ENCODE results near the gene SRSF2.
"Not testable (repeated sequence)": the region's sequence is repeated elsewhere in the genome, so short reads cannot be mapped to it uniquely, and the experiment has no call there.

SRSF2 gene, protein sequence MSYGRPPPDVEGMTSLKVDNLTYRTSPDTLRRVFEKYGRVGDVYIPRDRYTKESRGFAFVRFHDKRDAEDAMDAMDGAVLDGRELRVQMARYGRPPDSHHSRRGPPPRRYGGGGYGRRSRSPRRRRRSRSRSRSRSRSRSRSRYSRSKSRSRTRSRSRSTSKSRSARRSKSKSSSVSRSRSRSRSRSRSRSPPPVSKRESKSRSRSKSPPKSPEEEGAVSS

DNA sequence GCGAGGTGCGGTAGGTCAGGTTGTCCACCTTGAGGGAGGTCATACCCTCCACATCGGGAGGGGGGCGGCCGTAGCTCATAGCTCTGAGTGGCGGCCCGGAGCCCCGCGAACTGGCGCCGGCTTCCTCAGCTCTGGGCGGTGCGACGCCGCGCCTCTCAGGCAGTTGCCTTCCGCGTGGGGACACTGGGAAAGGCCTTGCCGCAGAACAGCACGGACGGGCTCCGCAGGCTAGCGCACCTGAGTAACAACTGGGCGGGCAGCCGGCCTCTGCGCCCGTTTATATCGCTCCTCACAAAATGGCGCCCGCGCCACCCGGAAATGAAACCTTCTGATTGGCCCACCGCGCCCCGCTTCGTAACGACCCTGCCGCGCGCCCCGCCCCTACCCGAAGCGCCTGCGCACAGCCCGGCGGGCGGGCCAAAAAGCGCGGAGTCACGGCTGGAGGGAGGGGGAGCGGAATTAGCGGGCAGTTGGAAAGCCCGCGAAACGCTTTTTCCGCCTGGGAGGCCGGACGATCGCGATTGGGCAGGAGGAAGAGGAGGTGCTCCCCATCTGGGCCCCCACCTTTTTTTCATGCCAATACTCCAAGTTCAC is at the start of gene SRSF2:
SRSF2 (minus strand) TSS at position 250 of the 594 bp plus-strand sequence; CDS start at position 79, 171 bp downstream.
- DNase-seq = peak; percentile 99

DNA sequence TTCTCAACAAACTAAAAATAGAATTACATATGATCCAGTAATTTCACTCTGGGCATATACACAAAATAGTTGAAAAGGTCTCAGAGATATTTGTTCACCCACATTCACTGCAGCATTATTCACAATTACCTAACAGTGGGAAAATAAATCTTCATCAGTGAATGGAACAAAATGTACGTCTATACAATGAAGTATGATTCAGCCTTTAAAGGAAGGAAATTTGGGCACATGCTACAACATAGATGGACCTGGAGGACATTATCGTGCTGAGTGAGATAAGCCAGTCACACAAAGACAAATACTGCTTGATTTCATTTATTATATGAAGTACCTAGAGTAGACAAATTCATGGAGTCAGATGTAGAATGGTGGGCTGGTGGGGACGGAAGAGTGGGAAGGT is 47.8 kb upstream of the SRSF2 start:
- DNase-seq = no peak

DNA sequence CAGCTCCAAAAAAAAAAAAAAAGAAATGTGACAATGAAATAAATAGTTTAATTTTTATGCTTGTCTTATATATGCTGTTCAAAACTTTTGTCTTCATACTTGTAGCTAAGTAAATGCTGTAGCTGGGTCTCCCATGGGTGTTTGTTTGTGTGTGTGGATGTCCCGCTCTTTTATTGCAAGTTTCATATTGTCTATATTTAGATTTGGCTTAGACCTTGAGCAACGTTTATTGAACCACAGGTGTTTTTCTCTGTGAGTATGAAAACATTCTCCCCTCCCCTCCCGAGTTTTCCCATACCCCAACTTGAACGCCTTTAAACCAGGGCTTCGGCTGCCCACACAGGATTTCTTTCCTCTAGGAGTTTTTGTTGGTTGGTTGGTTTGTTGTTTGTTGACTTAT is 46.0 kb upstream of the SRSF2 start:
- DNase-seq = no peak

DNA sequence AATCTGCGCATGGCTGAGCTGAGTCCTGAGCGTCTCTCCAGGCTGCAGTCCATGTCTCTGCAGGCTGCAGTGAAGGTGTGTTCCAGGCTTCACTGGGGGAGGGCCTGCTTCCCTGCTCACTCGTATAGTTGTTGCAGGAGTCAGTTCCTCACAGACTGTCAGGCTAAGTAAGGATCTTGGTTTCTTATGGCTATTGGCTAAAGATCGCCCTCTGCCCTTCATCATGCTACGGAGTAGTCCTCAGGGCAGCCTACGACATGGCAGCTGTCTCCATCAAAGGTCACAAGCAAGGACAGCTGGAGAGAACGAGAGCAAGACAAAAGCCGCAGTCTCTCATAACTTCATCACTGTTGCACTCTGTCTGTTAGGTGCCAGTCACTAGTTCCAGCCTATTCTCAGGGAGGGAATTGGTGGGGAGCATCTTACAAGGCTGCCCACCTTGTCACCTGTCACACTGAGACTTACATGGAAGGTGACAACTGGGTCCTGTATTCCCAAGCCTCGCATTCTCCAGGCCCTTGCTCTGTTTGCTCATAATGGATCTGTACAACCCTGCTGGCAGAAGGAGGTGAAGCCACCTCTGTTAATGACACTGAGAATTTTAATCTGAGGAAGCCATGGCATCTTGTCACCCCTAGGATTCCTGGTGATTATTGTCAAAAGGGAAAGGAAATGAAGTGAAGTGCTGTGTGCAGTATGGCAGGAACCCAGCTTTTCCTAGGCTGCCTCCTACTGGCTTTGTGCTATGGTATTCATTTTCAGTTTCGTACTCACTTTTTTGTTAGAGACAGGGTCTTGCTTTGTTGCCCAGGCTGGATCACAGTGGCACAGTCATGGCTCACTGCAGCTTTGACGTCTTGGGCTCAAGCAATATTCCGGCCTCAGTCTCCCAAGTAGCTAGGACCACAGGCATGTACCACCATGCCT is 44.2 kb upstream of the SRSF2 start:
- no peak for DNase-seq

DNA sequence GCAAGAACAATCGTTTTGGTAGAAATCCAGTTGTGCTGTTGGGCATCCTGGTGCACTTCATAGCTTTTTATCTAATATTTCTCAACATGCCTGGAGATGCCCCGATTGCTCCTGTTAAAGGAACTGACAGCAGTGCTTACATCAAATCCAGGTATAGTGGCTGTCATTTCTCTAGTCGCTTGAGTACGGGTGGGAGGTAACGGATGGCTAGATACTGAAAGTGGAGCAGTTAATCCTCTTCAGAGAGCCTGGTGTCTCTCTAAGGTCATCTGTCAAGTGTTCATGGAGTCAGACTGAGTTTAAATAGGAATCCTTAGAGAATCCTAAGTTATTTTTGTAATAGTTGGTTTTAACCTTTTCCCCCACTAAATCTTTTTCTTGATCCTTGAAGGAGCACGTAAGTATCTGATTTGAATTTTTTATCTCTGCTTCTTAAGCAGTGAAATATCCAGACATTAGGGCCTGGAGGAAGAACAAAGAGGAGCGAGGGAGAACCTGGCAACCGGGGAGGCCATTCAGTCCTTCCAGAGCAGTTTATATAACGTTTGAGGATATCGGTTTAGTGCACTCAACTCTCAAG is 38.0 kb upstream of the SRSF2 start:
- DNase-seq = no peak

DNA sequence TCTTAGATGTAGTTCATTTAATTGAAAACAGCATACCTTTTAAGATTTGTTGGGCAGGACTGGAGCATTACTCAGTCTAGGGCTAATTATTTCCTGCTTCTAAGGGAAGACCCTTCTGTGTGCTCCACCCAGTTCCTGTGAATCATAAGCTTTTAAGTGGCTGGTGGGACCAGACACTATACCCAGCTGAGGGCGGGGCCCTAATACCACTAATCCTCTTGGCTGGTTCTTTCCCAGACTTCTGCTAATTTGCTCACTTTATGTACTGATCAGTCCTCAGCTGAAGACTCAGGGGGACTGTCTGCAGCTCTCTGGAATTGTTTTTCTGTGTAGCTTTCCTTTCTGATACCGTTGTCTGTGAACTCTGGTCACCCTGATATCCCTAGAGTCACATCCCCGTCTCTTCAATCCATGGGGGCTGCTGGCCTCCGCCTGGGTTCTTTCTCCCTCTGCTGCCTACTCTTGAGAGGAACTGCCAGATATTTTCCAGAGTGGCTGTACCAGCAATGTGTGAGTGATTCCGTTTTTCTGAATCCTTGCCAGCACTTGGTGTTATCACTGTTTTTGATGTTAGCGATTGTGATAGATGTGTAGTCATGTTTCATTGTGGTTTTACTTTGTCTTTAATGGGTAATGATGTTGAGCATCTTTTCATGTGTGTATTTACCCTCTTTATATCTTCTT is 35.9 kb upstream of the SRSF2 start:
- peak; percentile 43 for DNase-seq

DNA sequence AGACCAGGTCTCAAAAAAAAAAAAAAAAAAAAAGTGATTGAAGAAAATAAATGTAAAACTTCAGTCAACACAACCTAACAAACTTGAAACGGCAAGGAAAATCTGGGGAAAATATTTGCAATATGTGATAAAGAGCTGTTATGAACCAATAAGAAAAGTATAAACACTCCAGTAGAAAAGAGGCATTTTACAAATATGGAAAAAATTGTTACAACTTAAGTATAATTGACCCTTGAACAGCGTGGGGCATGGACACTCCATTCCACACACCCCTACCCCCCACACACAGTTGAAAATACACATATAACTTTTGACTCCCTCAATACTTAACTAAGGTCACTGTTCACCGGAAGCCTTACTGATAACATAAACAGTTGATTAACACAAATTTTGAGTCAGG is 21.4 kb upstream of the SRSF2 start:
- DNase-seq = no peak

DNA sequence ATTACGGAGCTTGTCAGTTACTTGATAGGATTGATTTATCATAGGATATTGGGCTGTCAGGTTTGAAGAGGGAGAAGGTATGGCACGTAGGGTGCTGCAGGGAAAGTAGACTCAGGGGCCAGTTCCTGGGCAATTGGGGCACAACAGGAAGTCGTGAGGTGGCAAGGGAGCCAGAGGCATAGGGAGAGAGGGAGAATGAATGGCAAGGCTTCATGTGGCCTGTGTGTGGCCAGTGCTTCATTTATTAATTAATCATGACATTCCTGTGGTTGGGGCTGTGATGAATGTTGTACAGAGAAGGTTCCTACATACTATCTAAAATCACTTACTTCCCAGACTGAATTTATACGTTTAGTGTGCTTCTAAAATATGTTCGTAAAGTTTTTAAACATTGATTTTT is 20.1 kb upstream of the SRSF2 start:
- DNase-seq = no peak

DNA sequence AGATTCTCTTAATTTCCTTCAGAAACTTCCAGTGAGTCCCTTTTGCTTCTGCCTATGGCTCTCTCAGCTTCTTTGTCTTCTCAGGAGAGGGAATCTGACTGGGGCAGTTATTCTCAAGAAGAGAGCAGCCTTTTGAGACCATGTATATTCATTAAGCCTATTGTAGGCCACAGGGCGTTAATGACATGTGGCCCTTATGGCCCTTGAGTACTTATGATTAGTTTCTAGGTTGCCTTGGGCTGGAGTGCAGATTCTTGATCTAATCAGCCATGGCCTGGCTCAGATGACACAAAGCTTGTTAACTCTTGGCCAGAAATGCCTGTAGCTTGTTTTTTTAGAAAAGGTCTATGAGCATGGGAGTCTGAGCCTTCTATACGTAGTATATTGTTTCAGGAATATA is 18.2 kb upstream of the SRSF2 start:
- DNase-seq = no peak

DNA sequence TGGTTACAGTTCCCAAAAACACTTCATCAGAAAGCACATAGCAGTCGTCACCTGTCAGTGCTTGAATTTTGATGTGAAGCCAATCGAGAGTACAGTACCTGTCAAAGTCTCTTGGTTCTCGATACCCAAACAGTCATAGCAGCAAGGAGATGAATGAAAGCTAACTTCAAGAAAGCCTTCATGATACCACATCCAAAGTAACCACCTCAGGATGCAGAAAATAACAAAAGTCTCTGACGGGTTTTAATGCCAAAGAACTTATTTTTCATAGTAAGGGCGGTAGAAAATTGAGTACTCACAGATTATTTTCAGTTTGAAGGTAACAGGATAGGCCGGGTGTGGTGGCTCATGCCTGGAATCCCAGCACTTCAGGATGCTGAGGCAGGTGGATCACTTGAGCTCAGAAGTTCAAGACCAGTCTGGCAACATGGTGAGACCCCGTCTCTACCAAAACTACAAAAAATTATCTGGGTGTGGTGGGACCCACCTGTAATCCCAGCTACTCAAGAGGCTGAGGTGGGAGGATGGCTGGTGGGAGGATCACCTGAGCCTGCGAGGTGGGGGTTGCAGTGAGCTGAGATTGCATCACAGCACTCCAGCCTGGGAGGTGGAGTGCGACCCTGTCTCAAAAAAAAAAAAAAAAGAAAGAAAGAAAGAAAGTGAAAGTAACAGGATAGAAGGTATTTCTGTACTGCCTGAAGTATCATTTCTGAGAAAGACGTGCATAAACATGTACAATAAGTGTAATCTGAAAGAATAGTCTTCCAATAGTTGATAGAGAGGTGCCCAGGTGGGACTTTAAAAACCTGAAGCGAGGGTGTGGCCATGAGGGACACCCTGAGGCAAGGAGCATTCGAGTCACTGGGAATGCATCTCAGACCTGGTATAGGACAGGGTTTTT is 16.2 kb upstream of the SRSF2 start:
- DNase-seq = no peak

DNA sequence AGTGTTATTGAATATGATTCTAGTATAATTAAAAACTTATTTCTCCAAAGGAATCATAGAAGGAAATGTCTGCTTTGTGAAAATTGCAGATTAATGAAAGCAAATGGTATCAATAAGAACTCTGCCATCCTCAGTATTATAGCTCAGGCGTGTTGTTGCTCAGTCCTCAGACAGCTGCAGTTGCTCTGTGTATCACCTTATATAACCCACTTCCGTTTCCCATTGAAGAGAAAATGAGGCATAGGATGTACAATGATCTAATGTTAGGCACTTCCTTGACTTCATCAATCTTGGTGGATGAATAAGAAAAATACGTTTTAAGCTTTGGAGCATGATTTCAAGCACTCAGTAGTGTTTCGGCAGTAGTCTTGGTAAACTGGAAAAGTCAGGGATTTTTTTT is 14.9 kb upstream of the SRSF2 start:
- DNase-seq = no peak

DNA sequence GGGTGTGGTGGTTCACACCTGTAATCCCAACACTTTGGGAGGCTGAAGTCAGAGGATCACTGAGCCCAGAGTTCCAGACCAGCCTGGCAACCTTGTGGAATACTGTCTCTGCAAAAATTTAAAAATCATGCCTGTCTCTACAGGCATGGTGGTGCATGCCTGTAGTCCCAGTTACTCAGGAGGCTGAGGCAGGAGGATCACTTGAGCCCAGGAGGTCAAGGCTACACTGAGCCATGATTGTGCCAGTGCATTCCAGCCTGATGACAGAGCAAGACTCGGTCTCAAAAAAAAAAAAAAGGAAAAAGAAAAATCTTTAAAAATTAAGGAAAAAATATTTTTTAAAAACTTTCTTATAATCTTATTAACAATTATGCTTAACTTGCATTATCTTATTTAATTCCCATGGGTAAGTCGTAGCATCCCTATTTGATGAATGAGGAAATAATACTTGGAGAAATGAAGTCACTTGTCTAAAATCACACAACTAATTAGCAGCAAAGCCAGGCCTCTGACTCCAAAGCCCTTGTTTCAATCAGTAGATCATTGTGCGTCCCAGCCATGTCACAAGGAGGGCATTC is 14.4 kb upstream of the SRSF2 start:
- no peak for DNase-seq

DNA sequence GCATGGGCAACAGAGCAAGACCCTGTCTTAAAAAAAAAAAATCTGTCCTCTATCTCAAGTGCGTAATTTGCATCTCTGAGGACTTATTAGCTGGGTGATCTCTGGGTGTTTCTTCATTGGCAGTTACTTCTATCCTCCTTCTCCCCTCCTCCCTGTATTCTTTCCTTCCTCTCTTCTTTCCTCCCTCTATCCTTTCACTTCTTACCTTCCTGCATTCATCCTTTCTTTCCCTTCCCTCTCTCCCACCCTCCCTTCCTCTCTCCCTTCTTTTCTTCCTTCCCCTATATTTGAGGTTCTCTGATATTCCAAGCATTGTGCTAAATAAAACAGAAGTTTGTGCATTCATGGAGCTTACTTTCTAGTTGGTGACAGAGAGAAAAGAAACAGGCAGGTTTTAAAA is 11.5 kb upstream of the SRSF2 start:
- DNase-seq = no peak

DNA sequence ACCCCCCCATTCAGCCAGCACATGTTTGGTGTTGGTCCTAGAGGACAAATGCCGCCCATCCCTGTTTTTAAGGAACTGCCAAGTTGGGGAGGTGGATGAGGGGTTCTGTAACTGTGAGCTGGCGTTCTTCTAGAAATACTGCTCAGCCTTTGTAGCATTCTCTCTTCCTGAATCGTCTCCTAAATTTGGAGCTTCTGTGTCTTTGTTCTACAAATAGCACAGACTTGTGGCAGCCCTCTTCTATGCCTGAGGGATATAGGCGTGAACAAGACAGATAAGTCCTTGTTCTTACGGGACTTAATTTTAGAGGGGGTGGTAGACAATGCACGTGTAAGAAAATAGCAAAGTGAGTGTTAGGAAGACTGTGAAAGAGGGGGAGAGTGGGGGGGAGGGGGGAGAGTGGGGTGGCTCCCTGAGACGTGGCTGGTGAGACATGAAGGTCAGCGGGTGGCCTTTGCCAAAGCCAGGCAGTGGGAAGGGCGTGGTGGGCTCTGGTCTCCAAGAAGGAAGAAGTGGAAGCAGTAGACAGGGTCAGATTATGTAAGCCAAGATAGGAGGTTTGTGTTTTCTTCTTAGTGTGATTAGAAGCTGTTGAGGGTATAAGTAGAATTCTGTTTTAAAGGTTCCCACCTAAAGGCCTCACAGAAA is 10.7 kb upstream of the SRSF2 start:
- DNase-seq = no peak

DNA sequence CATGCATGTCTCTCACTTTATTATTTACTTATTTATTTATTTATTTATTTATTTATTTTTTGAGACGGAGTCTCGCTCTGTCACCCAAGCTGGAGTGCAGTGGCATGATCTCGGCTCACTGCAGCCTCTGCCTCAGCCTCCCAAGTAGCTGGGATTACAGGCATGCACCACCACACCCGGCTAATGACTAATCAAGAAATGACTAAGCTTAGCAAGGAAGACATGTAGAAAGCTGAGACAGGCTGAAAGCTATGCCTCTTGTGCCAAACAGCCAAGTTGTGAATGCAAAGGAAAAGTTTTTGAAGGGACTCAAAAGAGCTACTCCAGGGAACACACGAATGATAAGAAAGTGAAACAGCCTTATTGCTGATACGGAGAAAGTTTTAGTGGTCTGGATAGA is 8.7 kb upstream of the SRSF2 start:
- DNase-seq = peak; percentile 39

DNA sequence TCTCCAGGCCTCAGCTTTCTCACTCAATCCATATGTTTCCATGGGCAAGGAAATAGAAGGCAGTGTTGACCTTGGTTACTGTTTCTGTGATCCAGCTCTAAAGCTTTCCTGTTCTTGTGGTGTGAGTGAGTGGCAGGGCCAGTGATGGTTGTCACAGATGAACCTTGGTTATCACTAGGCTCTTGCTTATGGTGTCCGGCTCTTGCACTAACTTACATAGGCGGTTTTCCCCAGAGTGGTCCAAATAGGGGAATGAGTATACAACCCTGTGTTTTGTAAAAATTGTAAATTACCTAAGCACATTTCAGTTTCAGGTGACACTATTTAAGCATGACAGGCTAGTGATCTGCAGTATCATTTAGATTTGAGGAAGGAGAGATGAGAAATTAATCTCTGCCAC is 7.6 kb upstream of the SRSF2 start:
- no peak for DNase-seq

DNA sequence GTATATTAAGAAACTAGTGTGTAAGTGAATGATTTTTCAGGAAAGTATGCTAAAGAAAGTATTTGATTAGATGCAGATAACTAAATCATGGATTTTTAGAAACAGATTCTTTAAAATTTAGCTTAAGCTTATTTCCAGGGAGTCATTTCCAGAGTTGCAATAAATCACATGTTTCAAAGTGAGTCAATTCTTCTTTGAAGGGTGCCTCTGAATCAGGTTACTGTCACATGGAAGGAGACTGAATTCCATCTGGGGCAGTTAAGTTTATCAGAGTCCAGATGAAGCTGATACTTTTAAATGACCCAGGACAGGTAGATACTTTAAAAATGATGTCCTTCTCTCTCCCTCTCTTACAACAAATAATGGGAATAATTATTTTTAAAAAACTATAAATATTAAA is 5.8 kb upstream of the SRSF2 start:
- DNase-seq = peak; percentile 37

DNA sequence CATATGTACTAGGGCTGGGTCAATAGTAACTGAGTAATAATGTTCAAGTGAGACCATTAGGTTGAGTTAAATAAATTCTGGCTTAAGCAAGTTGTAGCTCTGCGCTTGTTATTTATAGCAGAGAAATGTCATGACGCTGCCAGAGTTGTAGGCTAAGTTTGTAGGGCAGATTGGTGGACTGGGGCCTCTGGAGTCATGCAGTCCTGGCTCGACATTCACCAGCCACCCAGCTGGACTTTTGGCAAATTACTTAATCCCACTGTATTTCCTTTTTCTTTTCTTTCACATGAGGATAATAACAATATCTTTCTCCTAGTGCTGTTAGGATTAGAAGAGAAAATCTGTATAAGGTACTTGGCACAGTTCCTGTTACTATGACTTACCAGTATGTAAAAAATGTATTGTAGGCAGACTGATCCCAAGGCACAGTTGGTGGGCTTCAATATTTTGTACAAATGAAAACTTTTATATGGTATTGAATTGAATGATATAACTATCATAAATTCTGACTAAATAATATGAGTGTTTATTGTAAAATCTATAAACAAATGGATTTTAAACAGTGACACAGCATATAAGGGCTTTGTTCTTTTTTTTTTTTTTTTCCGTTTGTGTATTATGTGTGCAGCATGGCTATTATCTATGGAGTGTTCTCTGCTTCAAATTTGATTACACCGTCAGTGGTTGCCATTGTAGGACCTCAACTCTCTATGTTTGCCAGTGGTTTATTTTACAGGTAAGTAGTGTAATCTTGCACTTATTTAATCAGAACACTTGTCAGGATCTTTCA is 3.4 kb upstream of the SRSF2 start:
- DNase-seq = no peak

DNA sequence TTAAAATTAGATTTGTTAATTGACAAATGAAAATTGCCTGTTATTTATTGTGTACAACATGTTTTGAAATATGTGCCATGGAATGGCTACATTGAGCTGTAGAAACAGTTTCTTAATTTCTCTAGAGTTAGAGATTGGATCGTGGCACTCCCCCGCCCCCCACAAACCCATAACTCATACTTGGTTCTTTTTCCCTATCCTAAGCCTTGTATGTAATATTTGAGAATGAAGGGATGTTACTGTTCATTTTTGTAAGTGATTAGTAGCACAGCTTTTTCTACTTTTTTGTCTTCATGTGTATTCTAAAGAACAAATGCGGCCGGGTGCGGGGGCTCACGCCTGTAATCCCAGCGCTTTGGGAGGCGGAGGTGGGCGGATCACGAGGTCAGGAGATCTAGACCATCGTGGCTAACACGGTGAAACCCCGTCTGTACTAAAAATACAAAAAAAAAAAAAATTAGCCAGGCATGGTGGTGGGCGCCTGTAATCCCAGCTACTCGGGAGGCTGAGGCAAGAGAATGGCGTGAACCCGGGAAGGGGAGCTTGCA is 2.5 kb upstream of the SRSF2 start:
- DNase-seq = not testable (repeated sequence)

DNA sequence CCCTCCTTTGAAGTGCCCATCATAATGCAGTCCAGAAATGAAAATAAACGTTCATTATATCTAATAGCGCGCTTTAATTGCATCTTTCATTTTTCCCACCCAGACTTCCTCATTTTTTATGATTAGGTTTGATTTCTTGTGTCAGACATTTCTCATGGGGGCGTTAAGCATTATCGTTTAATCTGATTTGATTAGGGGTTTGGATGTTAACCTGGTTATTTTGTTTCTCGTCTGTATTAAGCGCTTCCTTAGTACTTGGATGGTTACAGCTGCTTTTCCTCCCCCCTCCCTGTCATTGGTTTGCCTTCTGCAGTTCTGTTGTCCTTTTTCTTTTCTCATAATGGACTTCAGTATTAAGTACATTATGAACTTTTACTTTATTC is 1.3 kb upstream of the SRSF2 start:
- DNase-seq = no peak
